NCI-H524 (cell line): ENCODE measurements around the gene DUSP22.

ENCODE experiments used
- DNase-seq, 2 experiments: peaks; one replicate each; lab custom pipeline; 2025; lab: John Stamatoyannopoulos, UW

The DUSP22 gene

GRCh38 chr6:351867-352289, 59.6 kb downstream of the DUSP22 start:
- DNase-seq, result no peak

GRCh38 chr6:352474-352873, 60.2 kb downstream of the DUSP22 start:
- no peak for DNase-seq

- DNase-seq, result no peak
Measured at GRCh38 chr6:352896-353470, 60.7 kb downstream of the DUSP22 start.

GRCh38 chr6:353642-354614, 61.6 kb downstream of the DUSP22 start:
- no peak for DNase-seq

- no peak for DNase-seq
Measured at GRCh38 chr6:354631-355280, 62.5 kb downstream of the DUSP22 start.

GRCh38 chr6:355373-356208, 63.3 kb downstream of the DUSP22 start:
- no peak for DNase-seq

- no peak for DNase-seq
Measured at GRCh38 chr6:356828-357251, 64.6 kb downstream of the DUSP22 start.

- no peak for DNase-seq
Measured at GRCh38 chr6:357261-357790, 65.0 kb downstream of the DUSP22 start.

GRCh38 chr6:357791-358341, 65.6 kb downstream of the DUSP22 start:
- no peak for DNase-seq

GRCh38 chr6:358432-358831, 66.1 kb downstream of the DUSP22 start:
- no peak for DNase-seq

GRCh38 chr6:358847-359246, 66.6 kb downstream of the DUSP22 start:
- DNase-seq, result no peak

- no peak for DNase-seq
Measured at GRCh38 chr6:359261-360035, 67.2 kb downstream of the DUSP22 start.

- DNase-seq, result no peak
Measured at GRCh38 chr6:360349-360748, 68.1 kb downstream of the DUSP22 start.

- DNase-seq, result no peak
Measured at GRCh38 chr6:360764-361373, 68.6 kb downstream of the DUSP22 start.

- DNase-seq, result no peak
Measured at GRCh38 chr6:361411-362132, 69.3 kb downstream of the DUSP22 start.

- no peak for DNase-seq
Measured at GRCh38 chr6:362231-362923, 70.1 kb downstream of the DUSP22 start.

GRCh38 chr6:362924-363249, 70.6 kb downstream of the DUSP22 start:
- no peak for DNase-seq

GRCh38 chr6:363291-363690, 71.0 kb downstream of the DUSP22 start:
- DNase-seq, result no peak

GRCh38 chr6:363909-364308, 71.6 kb downstream of the DUSP22 start:
- no peak for DNase-seq
